Mammary epithelial cell (primary cell): Measurements from ENCODE around the gene FAM118A.

Experiments
- EZH2 ChIP-seq: IDR thresholded peaks from 2 replicates; pipeline ENCODE4 v1.6.1; 2012; ENCODE audit warnings: low read length, inconsistent platforms, borderline replicate concordance
- TF ChIP-seq, protein P1 (sequence below), 2 donors: IDR thresholded peaks in 1 of 2; conservative IDR thresholded peaks in 1 of 2; 2 replicates each; pipeline ENCODE4 v1.5.1; 2011 to 2012; ENCODE audit warnings: inconsistent platforms in 2 of 2, low read length in 2 of 2, mild to moderate bottlenecking in 2 of 2, control low read depth in 1 of 2, low read depth in 1 of 2; ENCODE audit not compliant: insufficient read depth in 1 of 2; ENCODE audit errors: extremely low read depth in 1 of 2

DNA sequence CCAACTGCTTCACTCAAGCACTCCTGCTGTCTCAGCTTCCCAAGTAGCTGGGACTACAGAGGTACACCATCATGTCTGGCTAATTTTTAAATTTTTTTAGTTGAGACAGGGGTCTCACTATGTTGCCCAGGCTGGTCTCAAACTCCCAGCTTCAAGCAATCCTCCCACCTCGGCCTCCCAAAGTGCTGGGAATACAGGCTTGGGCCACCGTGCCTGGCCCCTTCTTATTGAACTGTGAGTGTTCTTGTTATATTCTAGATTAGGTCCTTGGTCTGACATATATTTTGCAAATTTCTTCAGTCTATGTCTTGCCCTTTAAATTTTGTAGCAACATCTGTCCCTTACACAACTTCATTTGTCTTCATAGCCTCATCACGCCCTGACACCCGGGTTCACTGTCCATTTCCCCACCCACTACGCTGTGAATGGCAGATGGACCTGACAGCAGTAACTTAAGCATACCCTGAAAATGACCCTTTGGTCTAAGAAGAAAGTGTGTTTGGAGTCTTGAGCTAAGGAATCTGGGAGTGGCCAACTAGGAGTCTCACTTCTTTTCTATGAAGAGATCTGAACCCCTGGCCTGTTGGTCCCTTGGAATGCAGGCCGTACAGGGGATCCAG lies 4.2 kb upstream of the FAM118A start:
- TF ChIP-seq, protein P1, sequence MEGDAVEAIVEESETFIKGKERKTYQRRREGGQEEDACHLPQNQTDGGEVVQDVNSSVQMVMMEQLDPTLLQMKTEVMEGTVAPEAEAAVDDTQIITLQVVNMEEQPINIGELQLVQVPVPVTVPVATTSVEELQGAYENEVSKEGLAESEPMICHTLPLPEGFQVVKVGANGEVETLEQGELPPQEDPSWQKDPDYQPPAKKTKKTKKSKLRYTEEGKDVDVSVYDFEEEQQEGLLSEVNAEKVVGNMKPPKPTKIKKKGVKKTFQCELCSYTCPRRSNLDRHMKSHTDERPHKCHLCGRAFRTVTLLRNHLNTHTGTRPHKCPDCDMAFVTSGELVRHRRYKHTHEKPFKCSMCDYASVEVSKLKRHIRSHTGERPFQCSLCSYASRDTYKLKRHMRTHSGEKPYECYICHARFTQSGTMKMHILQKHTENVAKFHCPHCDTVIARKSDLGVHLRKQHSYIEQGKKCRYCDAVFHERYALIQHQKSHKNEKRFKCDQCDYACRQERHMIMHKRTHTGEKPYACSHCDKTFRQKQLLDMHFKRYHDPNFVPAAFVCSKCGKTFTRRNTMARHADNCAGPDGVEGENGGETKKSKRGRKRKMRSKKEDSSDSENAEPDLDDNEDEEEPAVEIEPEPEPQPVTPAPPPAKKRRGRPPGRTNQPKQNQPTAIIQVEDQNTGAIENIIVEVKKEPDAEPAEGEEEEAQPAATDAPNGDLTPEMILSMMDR (conservative IDR thresholded peaks at IDR 0.05 in 1 of 2, IDR thresholded peaks at IDR 0.05 in 1 of 2; ENCODE audit: extremely low read depth in 1 of 2, insufficient read depth in 1 of 2, low read depth in 1 of 2, low read length in 2 of 2), result no peak
- TF ChIP-seq EZH2, result no peak
